ENCODE measurements around the gene CD180. TPM values are rescaled to one million over a fixed set of nuclear protein-coding genes. Genes with fewer than 3 reads are reported as not detected.

CD180 gene
- total and polyA plus RNA-seq, 9 of the 15 experiments (the other 6 are each of a cell fraction or from before 2014, with no cell fraction given), result 0.01 to 0.07 TPM; not detected in 7

- TF ChIP-seq MGA (IDR thresholded peaks at IDR 0.05) (no peak), POLR3A (IDR thresholded peaks at IDR 0.05; ENCODE audit: borderline replicate concordance, extremely low read depth, insufficient read depth, insufficient read length) (no peak), PATZ1 (CRISPR knock-in tag; IDR thresholded peaks at IDR 0.05; ENCODE audit: borderline replicate concordance) (no peak), TBP (optimal IDR thresholded peaks at IDR 0.05; ENCODE audit: low read depth, low read length) (no peak), HDAC6 (IDR thresholded peaks at IDR 0.05; ENCODE audit: low read depth, low read length) (no peak), ZNF696 (CRISPR knock-in tag; conservative IDR thresholded peaks at IDR 0.05) (no peak)
- TF ChIP-seq, protein P1, sequence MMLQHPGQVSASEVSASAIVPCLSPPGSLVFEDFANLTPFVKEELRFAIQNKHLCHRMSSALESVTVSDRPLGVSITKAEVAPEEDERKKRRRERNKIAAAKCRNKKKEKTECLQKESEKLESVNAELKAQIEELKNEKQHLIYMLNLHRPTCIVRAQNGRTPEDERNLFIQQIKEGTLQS (IDR thresholded peaks at IDR 0.05), result peak; percentile 72
- TF ChIP-seq, protein P1 (CRISPR knock-in tag; conservative IDR thresholded peaks at IDR 0.05), result no peak
Observed at GRCh38 chr5:67206929-67207328, 10.3 kb upstream of the CD180 start (continued).

Data from K562 (cell line).